Measurements from ENCODE around the gene EID3.
"Not testable (repeated sequence)": the region's sequence is repeated elsewhere in the genome, so short reads cannot be mapped to it uniquely, and the experiment has no call there.

The EID3 gene

DNA sequence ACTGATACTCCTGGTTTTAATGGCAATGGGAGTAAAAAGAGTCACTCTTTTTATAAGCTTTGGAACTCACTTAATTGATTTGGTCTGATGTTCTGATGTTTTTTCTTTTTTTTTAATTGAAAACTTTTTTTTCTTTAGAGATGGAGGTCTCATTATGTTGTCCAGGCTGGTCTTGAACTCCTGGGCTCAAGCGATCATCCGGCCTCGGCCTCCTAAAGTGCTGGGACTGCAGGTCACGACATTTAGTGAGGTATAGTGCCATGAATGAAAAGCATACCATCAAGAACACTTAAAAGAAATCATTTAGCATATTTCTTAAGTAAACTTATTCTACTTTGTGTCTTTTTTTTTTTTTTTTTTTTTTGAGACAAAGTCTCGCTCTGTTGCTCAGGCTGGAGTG lies 12.7 kb upstream of the EID3 start:
- DNase-seq = no peak

DNA sequence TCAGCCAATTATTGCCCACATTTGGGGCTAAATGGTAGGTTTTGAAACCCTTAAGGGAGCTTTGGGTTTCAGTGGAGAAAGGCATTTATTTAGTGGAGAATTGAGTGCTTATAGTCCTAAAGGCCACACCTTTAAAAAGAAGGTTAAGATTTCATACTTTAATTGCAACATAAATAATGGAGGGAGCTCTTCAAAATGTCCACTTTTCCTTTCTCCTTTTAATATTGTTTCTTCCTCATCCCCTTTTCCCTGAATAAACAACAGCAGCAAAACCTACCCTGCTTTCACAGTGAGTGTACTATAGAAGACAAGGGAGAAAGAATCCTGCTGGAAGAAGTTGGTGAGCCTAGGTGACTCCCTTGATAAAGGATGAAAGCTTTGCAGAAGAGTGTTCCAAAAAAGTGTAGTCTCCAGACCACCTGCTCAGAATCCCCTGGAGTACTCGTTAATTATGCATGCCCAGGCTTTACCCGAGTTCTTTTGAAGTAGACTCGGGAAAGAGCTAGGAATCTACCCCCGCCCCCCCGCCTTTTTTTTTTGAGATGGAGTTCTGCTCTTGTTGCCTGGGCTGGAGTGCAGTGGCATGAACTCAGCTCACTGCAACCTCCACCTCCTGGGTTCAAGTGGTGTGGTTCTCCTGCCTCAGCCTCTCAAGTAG lies 11.5 kb upstream of the EID3 start:
- DNase-seq = no peak

DNA sequence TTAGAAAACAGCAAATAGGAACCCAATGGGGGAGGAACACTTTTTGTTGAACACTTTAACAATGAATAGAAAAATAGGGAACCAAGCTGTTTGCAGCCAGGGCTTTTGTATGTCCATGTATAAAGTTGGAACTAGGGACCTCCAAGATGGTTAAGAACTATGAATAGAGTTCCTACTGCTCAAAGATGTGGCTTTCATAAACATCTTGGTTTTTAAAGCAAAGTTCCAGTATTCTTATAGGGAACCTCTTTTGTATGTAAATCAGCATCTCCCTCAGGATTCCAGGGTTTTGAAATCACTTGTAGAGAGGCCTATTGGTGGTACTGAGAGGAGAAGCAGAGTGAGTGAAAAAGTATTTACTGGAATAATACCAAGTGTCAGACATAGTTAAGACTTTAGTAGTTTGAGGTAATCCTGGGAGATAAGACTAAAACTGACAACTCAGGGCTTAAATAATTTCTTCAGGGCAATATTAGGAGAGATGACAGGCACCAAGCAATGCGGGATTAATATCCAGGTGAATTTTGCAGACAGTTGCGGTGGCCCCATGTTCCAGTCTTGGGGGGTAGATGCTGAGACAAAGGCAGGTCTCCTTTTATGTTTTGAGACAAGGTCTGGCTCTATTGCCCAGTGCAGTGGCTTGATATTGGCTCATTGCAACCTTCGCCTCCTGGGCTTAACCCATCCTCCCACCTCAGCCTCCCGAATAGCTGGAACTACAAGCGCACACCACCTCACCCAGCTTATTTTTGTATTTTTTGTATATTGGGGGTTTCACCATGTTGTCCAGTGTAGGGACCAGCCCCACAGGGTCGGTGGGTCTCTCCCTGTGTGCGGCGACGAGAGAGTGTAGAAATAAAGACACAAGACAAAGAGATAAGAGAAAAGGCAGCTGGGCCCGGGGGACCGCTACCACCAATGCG lies 10.4 kb upstream of the EID3 start:
- DNase-seq = no peak

DNA sequence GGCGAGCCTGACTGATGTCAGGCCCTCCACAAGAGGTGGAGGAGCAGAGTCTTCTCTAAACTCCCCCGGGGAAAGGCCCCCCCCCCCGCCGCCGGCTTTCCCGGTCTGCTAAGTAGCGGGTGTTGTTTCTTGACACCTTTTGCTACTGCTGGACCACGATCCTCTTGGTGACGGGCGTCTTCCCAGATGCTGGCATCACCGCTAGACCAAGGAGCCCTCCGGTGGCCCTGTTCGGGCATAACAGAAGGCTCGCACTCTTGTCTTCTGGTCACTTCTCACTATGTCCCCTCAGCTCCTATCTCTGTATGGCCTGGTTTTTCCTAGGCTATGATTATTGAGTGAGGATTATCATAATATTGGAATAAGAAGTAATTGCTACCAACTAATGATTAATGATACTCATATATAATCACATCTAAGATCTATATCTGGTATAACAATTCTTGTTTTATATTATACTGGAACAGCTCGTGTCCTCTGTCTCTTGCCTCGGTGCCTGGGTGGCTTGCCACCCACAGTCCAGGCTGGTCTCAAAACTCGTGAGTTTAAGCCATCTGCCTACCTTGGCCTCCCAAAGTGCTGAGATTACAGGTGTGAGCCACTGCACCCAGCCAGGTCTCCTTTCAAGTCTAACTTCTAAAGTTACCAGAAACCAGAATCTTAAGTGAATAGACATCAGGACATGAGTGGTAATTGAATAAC lies 9.2 kb upstream of the EID3 start:
- DNase-seq = not testable (repeated sequence)

DNA sequence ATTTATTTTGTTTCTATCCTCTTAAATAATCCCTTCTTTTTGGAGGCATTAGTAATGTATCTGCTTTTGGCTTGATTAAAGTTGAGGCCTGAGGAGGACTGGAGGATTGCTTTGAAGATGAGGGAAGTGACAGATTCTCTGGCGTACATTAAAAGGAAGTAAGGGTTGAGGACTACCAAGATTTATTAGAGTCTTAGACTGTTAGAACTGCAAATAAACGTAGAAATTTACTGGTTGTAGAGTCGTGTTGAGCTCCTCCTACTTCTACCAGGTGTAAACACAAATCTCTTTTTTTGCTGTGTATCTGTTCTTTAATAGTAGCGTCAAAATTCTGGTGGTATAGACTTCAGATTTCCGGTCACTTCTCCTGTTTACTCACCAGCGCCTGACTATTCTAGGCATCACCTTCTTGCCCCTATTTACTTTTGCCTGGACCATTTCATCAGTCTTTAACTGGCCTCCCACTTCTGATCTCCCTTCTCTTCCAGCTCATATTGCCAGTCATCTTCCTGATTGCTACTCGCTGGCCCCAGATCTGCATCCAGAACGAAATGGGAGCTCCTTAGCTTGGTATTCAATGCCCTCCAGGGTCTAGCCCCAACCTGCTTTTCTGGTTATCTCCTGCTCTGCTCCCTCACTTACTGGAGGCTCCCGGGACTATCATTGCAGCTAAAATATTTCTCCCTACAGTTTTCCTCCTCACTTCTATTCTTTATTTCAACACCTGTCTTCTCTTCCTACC lies 8.4 kb upstream of the EID3 start:
- no peak for DNase-seq

DNA sequence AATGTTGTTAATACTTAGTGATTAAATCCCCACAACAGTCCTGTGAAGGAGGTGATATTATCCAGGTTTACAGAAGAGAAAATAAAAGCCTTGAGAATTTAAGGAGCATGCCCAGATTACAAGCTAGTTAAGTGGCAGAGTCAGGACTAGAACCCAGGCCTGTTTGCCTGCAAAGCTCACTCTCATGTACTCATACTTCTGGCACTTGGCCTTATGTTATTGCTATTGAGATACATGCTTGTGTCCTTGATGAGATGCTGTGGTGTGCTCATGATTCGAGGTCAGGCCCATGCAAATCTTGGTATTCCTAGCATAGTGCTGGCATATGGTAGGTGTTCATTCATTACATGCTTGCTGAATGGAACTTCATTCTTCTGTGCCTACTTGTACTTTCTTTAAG lies 7.6 kb upstream of the EID3 start:
- no peak for DNase-seq

DNA sequence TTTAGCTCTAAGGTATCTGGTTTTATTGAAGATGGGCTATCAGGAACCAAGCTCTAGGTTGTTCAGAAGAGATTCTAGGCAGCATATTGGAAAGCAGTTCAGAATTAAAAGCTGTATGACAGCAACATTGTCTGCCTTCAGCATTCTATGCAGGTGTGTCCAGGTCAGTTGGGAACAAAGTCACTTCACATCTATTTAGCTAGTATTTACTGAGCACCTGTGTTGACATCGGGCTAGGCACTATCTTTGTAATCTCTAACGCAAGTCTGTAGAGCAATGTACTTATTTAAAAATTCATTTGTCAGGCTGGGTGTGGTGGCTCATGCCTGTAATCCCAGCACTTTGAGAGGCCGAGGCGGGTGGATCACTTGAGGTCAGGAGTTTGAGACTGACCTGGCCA lies 6.8 kb upstream of the EID3 start:
- DNase-seq = no peak

DNA sequence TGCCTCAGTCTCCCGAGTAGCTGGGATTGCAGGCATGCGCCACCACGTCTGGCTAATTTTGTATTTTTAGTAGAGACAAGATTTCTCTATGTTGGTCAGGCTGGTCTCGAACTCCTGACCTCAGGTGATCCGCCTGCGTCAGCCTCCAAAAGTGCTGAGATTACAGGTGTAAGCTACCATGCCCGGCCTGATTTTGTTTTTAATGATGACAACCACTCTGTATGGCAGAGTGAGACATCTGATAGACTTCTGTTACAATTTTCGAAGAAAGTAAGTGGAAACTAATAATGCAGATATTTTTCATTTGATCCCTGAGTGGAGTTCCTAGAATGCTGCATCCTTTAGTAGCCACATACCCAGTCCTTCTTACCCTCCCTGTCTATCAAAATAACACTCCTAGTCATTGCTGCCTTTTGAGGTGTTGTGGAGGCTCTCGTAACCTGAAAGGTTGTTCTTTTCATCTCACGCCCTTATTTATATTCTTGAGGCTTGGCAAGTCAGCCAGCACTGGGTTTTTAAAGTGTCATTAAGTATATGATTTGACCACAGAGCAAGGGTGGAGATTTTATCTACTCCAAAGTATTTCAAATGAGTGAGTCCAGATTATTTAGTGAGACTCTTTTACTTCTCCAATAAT lies 5.9 kb upstream of the EID3 start:
- DNase-seq = no peak

DNA sequence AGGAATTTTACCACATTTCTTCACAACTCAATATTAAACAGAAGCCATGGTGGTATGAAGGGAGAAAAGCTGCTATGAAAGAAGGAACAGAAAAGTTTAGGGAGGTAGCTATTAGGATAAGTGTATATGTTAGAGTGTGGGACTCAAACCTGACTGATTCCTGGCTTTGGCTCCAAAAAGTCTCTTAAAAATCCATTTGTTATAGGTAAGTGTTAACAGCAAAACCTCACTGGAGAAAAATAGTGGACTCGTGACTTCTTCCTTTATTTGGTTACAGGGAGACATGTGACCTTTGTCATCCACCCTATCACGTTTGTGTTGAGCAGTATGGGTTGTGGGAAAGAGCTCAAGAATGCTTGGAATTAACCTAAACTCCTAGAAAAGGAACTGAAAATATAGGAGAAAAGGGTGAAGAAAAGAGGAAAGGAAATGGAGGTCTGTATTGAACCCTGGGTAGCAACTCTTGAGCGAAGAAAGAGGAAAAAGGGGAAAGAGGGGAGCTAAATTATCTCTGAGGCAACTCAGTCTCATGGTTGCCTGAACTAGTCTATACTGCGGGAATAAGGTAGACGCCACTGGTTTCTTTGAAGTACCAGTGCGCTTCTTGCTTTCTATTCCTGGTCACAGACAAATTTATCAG lies 3.6 kb upstream of the EID3 start:
- DNase-seq = no peak

DNA sequence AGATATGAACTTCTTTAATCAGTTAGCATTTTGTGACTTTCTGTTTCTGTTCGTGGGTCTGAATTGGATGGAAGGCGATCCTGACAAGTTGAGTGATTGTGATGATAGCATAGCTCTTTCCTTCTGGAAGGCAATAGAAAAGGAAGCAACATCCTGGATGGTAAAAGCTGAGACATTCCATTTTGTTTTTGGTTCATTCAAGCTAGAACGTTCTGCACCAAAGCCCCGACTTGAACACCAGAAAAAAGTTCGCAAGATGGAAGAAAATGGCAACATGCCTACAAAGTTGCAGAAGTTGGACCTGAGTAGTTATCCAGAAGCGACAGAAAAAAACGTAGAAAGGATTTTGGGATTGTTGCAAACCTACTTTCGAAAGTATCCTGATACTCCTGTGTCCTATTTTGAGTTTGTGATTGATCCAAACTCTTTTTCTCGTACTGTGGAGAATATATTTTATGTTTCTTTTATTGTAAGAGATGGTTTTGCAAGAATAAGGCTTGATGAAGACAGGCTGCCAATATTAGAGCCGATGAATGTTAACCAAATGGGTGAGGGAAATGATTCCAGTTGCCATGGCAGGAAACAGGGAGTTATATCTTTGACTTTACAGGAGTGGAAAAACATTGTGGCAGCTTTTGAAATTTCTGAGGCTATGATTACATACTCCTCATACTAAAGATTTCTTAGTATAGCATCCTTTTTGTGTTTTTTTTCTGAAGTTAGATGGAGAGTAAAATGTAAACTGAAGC lies 896 bp downstream of the EID3 start:
- no peak for DNase-seq

DNA sequence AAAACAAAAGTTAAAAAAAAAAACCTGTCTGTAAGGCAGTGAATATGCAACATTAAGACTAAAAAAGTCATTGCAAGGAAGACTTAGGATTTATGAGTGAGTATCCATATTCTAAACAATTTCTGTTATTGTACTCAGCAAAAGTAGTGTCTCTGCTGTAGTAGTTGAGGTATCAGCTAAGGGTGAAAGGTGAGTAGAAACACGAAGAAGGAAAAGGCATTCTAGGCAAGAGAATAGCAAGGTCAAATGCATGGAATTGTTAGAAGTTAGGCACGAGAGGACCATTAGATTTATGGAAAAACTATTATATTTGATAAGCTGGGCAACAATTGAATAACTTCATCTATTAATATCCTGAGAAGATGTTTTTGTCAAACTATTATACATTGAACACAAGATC lies 1.8 kb downstream of the EID3 start:
- DNase-seq = no peak

DNA sequence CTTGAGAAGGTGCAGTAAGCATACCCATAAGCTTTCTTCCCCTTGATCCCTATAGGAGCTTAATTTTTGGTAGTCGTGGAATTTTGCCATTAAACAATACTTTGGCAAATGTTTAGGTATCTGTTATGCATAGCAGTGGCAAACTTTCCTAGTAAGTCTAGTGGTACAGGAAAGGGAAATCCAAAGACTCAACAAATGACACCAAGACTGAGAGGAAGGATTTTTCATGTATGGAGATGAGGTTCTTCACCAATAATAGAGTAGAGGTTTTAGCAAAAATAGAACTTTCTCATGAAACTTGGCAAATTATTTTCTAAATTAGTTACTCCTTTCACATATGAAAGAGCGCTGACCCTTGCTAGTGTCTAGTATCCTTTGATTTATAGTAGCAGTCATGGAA lies 2.8 kb downstream of the EID3 start:
- DNase-seq = no peak

DNA sequence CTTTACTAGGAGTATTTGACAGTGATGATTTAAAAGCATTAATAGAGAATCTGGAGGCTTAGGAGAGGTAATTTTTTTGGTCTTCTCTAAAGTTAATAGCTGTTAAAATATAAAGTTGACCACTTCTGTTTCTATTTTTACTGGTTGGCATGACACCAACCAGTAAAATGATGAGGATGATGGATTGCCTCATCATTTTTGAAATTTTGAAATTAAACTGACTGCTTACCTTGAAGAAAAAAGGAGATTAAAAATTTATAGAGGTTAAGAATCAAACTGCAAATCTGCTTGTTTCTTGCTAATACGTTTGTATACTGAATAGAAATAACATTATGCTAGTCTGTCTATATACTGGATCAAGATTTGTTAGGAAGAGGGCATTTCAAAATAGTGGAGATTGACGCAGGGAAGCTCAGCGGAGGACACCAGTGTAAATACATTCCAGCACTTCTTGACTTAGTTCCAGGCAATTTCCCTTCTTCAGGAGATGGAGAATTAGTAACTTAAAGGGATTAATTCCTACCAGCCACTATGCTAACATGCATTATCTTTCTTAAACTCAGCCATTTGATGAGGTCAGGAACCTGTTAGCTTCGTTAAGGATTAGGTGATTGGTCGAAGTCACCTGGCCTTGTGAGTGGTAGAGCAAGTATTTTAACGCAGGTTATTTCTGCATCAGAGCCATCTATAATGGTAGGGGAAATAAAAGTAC lies 3.6 kb downstream of the EID3 start:
- no peak for DNase-seq

DNA sequence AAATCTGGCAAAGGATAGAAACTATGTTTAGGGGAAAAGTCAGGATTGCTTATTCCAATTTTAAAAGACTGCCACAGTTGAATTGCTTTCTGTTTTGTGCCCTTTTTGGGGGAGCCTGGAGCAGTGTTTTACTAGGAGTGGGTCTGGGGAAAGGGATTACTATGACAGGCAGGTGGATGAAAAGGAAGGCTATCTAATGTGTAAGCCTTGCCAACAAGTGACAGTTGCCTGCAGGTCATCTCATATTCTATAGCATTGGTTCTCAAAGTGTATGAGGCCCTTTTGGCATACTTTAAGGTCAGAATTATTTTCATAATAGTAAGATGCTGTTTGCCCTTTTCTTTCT lies 4.1 kb downstream of the EID3 start:
- DNase-seq = no peak

DNA sequence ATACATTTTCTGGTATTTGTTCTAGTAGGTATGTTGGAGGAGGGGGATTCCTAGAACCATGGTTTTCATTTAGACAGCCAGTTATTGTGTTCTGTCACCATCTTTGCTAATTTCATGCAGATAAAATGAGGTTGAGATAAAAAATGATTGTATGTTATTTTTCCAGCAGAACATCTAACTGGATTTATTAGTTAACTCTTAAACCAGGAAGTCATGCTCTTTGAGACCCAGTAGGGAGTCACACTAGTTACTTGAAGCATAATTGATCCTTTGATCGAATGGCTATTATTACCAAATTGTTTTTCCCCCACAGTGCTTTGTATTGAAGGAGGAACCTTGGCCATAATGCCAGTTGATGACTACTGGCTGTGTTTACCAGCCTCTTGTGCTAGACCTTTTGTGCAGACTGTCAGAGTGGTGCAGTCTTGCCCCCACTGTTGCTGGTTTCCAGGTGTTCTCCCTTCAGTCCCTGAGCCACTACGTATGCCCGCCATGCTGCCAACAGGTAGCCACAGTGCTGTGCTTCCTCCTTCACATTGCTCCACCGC lies 6.0 kb downstream of the EID3 start:
- no peak for DNase-seq

DNA sequence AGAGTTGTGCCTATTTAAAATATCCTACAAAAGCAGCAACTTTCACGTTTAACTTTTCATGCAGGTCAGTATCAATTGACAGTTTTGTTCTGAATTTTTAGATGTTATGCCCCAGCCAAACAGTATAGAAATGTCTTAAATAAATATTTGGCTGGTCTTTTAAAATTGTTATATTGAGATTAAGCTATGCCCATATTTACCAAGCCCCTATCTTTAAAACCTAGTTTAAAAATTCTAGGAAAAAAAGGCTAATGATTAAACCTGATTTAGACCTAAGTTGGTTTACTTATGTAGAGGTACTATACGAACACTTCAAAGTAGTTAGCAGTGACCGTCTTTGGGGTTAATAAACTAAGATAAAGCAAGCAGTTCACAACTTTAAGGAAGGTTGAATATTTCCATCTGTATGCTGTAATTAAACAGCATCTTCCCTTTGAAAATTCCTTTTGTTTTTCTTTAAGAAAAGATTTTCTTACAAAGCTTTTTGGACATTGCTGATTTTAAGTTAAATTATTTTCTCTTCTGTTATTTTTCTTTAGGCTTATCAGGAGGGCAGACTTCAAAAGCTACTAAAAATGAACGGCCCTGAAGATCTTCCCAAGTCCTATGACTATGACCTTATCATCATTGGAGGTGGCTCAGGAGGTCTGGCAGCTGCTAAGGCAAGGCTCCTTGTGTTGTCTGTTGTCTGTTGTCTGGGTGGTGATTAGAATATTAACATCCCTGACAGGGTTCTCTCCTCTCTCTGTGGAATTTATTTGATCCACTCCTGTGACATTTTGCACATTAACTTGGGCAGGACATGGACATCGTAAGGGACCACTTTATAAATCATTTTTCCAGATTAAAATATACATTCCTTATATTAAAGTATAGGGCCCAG lies 7.5 kb downstream of the EID3 start:
- DNase-seq = no peak

DNA sequence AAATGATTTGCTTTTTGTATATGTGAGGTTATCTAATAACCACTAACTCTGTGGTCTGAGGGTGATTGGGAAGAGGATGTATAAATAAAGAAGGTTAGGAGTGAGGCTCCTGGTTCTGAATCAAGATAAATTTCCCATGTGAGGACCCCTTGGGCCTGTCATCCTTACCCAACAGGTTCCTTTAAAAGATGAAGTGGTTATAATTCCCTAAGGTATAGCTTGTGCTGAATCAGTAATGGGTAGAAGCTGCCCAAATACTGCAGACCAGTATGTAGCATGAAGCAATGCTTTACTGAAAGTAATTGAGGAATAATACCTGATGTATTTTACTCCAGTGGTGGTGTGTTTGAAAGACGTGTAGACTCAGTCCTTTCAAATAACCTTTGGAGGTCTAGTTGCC lies 8.7 kb downstream of the EID3 start:
- no peak for DNase-seq

DNA sequence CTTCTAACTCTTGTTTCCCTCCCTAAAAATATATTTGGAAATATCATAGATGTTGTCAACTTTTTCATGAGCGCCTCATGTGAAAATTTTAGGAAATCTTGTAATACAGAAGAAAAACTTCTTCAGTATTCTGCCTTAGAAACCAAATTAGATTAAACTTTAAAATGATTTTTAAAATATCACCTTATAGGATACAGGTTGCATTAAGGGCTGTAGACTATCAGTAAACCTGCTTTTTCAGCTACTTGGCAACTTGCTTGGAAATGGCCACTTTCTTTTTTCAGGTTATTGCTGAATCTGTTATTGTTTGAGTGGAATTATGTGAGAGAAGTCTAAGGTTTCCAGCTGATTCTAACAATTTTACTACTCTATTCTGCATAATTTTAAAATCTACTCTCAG lies 9.1 kb downstream of the EID3 start:
- no peak for DNase-seq

DNA sequence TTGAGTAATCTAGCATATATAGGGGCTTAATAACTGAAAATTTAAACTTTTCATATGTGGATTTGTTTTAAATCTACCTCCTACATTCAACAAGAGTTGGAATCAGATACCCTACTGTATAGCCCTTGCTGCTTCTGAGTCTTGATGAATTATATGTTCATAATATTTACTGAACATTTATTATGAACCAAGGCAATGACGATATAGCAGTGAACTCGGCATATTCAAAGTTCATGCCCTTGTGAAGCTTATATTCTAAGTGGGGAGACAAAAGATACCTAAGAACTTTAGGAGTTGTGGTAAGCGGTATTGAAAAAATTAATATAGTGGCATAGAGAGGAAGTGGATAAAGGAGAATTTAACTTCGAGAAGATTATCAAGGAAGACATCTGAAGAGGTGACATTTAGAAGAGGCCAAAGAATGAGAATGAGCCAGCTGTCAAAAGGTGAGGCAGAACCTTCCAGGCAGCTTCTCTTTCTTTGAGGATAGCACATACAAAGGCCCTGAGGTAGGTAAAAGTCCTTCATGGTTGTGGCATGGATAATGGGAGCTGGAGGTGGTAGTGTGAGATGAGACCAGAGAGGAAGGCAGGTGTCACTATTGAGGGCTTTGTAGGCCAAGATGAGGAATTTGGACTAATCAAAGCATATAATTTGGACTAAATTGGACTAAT lies 10.2 kb downstream of the EID3 start:
- DNase-seq = no peak

Measured in NK-92 treated with Interleukin-12 subunit alpha and Interleukin-12 subunit beta, amount 100 ng/mL, for 24 hours (cell line).